ENCODE data around the gene TMEM9. TPM values are rescaled to one million over a fixed set of nuclear protein-coding genes. Genes with fewer than 3 reads are reported as not detected.

The TMEM9 gene
- total and polyA plus RNA-seq, 9 of the 15 experiments (the other 6 are each of a cell fraction or from before 2014, with no cell fraction given): 30.4 to 107 (median 67.6) TPM

DNA sequence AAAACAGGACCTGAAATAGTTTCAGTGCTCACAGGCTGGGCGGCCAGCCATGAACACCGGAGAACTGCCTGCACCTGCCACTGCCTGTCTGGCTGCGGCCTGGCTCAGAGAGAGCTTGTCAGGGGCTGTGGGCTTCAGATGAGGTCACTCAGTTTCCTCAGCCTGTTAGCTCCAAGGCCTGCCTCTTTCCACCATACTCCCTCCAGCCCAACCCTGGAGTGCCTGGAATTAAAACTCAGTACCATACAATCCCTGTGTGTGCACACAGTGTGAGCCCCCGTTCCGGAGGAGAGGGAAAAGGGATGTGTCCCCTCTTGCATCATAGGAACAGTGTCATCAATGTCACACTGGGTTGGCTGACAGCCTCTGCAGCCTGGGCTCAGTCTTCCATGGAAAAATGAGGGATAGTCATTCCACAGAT, 58.2 kb downstream of the TMEM9 start (continued):
- TF ChIP-seq, protein P1, sequence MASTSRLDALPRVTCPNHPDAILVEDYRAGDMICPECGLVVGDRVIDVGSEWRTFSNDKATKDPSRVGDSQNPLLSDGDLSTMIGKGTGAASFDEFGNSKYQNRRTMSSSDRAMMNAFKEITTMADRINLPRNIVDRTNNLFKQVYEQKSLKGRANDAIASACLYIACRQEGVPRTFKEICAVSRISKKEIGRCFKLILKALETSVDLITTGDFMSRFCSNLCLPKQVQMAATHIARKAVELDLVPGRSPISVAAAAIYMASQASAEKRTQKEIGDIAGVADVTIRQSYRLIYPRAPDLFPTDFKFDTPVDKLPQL (IDR thresholded peaks at IDR 0.05; ENCODE audit: extremely low read depth, insufficient read length): no peak
- TF ChIP-seq, protein P2, sequence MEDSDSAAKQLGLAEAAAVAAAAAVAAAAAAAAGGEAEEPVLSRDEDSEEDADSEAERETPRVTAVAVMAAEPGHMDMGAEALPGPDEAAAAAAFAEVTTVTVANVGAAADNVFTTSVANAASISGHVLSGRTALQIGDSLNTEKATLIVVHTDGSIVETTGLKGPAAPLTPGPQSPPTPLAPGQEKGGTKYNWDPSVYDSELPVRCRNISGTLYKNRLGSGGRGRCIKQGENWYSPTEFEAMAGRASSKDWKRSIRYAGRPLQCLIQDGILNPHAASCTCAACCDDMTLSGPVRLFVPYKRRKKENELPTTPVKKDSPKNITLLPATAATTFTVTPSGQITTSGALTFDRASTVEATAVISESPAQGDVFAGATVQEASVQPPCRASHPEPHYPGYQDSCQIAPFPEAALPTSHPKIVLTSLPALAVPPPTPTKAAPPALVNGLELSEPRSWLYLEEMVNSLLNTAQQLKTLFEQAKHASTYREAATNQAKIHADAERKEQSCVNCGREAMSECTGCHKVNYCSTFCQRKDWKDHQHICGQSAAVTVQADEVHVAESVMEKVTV (CRISPR knock-in tag; IDR thresholded peaks at IDR 0.05): no peak
- TF ChIP-seq SRF (CRISPR knock-in tag; IDR thresholded peaks at IDR 0.05): no peak
- peak; percentile 17; the same call in 1 of the 2 replicates for TF ChIP-seq CEBPB (tag; IDR thresholded peaks at IDR 0.05)
- TF ChIP-seq KAT7 (CRISPR knock-in tag; IDR thresholded peaks at IDR 0.05; ENCODE audit: borderline replicate concordance): no peak
- no peak for TF ChIP-seq RBFOX2 (IDR thresholded peaks at IDR 0.05; ENCODE audit: low read depth, low read length)
- no peak for TF ChIP-seq SMAD3 (CRISPR knock-in tag; conservative IDR thresholded peaks at IDR 0.05)
- TF ChIP-seq, protein P3, sequence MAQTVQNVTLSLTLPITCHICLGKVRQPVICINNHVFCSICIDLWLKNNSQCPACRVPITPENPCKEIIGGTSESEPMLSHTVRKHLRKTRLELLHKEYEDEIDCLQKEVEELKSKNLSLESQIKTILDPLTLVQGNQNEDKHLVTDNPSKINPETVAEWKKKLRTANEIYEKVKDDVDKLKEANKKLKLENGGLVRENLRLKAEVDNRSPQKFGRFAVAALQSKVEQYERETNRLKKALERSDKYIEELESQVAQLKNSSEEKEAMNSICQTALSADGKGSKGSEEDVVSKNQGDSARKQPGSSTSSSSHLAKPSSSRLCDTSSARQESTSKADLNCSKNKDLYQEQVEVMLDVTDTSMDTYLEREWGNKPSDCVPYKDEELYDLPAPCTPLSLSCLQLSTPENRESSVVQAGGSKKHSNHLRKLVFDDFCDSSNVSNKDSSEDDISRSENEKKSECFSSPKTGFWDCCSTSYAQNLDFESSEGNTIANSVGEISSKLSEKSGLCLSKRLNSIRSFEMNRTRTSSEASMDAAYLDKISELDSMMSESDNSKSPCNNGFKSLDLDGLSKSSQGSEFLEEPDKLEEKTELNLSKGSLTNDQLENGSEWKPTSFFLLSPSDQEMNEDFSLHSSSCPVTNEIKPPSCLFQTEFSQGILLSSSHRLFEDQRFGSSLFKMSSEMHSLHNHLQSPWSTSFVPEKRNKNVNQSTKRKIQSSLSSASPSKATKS (CRISPR knock-in tag; IDR thresholded peaks at IDR 0.05): no peak
- TF ChIP-seq RBM39 (optimal IDR thresholded peaks at IDR 0.05; ENCODE audit: low read depth, low read length): no peak
- TF ChIP-seq FOSL1 (tag; conservative IDR thresholded peaks at IDR 0.05): no peak
- TF ChIP-seq RB1 (IDR thresholded peaks at IDR 0.05; ENCODE audit: low read depth): no peak
- TF ChIP-seq STAT5B (CRISPR knock-in tag; IDR thresholded peaks at IDR 0.05): no peak
- TF ChIP-seq, protein P4, sequence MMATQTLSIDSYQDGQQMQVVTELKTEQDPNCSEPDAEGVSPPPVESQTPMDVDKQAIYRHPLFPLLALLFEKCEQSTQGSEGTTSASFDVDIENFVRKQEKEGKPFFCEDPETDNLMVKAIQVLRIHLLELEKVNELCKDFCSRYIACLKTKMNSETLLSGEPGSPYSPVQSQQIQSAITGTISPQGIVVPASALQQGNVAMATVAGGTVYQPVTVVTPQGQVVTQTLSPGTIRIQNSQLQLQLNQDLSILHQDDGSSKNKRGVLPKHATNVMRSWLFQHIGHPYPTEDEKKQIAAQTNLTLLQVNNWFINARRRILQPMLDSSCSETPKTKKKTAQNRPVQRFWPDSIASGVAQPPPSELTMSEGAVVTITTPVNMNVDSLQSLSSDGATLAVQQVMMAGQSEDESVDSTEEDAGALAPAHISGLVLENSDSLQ (IDR thresholded peaks at IDR 0.05): 0 out of 2 replicates have a peak, but pooled peaks have one; percentile 32
- no peak for TF ChIP-seq SAFB (IDR thresholded peaks at IDR 0.05; ENCODE audit: borderline replicate concordance, low read depth, low read length)
- no peak for TF ChIP-seq BCL6 (CRISPR knock-in tag; IDR thresholded peaks at IDR 0.05)
- no peak for TF ChIP-seq YBX1 (IDR thresholded peaks at IDR 0.05)
- no peak for TF ChIP-seq ZSCAN32 (CRISPR knock-in tag; IDR thresholded peaks at IDR 0.05)
- peak; percentile 18 for TF ChIP-seq MEIS2 (IDR thresholded peaks at IDR 0.05; ENCODE audit: partially characterized antibody)
- TF ChIP-seq SIX5 (IDR thresholded peaks at IDR 0.05; ENCODE audit: borderline replicate concordance in 1 of 2, insufficient read depth in 1 of 2, low read depth in 1 of 2, low read length in 2 of 2): no peak
- TF ChIP-seq, protein P5, sequence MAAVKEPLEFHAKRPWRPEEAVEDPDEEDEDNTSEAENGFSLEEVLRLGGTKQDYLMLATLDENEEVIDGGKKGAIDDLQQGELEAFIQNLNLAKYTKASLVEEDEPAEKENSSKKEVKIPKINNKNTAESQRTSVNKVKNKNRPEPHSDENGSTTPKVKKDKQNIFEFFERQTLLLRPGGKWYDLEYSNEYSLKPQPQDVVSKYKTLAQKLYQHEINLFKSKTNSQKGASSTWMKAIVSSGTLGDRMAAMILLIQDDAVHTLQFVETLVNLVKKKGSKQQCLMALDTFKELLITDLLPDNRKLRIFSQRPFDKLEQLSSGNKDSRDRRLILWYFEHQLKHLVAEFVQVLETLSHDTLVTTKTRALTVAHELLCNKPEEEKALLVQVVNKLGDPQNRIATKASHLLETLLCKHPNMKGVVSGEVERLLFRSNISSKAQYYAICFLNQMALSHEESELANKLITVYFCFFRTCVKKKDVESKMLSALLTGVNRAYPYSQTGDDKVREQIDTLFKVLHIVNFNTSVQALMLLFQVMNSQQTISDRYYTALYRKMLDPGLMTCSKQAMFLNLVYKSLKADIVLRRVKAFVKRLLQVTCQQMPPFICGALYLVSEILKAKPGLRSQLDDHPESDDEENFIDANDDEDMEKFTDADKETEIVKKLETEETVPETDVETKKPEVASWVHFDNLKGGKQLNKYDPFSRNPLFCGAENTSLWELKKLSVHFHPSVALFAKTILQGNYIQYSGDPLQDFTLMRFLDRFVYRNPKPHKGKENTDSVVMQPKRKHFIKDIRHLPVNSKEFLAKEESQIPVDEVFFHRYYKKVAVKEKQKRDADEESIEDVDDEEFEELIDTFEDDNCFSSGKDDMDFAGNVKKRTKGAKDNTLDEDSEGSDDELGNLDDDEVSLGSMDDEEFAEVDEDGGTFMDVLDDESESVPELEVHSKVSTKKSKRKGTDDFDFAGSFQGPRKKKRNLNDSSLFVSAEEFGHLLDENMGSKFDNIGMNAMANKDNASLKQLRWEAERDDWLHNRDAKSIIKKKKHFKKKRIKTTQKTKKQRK (IDR thresholded peaks at IDR 0.05; ENCODE audit: borderline replicate concordance, low read depth, low read length): no peak

All from K562 (cell line).